HL-60 (cell line): ENCODE data around the gene LSMEM2.

Source experiments
- TF ChIP-seq, protein P1 (sequence below): IDR thresholded peaks from one replicate; pipeline ENCODE4 v1.5.1; 2011; ENCODE audit warnings: low read length, control low read depth, inconsistent platforms; ENCODE audit not compliant: insufficient read depth
- TF ChIP-seq, protein P2 (sequence below): IDR thresholded peaks from 2 replicates; pipeline ENCODE4 v1.6.1; 2012; ENCODE audit warnings: low read depth; ENCODE audit not compliant: insufficient replicate concordance

GRCh38 chr3:50327129-50327528 lies 48.2 kb downstream of the LSMEM2 start:
- TF ChIP-seq, protein P1, sequence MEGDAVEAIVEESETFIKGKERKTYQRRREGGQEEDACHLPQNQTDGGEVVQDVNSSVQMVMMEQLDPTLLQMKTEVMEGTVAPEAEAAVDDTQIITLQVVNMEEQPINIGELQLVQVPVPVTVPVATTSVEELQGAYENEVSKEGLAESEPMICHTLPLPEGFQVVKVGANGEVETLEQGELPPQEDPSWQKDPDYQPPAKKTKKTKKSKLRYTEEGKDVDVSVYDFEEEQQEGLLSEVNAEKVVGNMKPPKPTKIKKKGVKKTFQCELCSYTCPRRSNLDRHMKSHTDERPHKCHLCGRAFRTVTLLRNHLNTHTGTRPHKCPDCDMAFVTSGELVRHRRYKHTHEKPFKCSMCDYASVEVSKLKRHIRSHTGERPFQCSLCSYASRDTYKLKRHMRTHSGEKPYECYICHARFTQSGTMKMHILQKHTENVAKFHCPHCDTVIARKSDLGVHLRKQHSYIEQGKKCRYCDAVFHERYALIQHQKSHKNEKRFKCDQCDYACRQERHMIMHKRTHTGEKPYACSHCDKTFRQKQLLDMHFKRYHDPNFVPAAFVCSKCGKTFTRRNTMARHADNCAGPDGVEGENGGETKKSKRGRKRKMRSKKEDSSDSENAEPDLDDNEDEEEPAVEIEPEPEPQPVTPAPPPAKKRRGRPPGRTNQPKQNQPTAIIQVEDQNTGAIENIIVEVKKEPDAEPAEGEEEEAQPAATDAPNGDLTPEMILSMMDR: no peak
- TF ChIP-seq, protein P2, sequence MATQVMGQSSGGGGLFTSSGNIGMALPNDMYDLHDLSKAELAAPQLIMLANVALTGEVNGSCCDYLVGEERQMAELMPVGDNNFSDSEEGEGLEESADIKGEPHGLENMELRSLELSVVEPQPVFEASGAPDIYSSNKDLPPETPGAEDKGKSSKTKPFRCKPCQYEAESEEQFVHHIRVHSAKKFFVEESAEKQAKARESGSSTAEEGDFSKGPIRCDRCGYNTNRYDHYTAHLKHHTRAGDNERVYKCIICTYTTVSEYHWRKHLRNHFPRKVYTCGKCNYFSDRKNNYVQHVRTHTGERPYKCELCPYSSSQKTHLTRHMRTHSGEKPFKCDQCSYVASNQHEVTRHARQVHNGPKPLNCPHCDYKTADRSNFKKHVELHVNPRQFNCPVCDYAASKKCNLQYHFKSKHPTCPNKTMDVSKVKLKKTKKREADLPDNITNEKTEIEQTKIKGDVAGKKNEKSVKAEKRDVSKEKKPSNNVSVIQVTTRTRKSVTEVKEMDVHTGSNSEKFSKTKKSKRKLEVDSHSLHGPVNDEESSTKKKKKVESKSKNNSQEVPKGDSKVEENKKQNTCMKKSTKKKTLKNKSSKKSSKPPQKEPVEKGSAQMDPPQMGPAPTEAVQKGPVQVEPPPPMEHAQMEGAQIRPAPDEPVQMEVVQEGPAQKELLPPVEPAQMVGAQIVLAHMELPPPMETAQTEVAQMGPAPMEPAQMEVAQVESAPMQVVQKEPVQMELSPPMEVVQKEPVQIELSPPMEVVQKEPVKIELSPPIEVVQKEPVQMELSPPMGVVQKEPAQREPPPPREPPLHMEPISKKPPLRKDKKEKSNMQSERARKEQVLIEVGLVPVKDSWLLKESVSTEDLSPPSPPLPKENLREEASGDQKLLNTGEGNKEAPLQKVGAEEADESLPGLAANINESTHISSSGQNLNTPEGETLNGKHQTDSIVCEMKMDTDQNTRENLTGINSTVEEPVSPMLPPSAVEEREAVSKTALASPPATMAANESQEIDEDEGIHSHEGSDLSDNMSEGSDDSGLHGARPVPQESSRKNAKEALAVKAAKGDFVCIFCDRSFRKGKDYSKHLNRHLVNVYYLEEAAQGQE: no peak
